Stimulated activated CD4-positive, alpha-beta T cell treated with anti-CD3 and anti-CD28 coated beads, Interleukin-4, amount 100 ng/mL, for 48 hours (primary cell): Measurements from ENCODE around the gene SNX4.
A peak's percentile ranks its signal among the peaks of the same experiment; 100 is the strongest.
"Not testable (repeated sequence)": the region's sequence is repeated elsewhere in the genome, so short reads cannot be mapped to it uniquely, and the experiment has no call there.

Source experiments
- DNase-seq, 2 donors: peaks; one replicate each; pipeline ENCODE4 v3.0.0-alpha.2; 2020; ENCODE audit warnings: low read depth in 2 of 2

Gene SNX4

GRCh38 chr3:125462722-125463299, 57.2 kb downstream of the SNX4 start:
- no peak for DNase-seq

GRCh38 chr3:125461896-125462295, 58.1 kb downstream of the SNX4 start:
- no peak for DNase-seq

GRCh38 chr3:125460233-125460632, 59.8 kb downstream of the SNX4 start:
- no peak for DNase-seq

GRCh38 chr3:125443923-125444322, 76.1 kb downstream of the SNX4 start:
- no peak for DNase-seq

- no peak for DNase-seq
Observed at GRCh38 chr3:125442506-125442905, 77.5 kb downstream of the SNX4 start.

GRCh38 chr3:125440970-125441369, 79.0 kb downstream of the SNX4 start:
- DNase-seq, result no peak

- DNase-seq, result no peak
Observed at GRCh38 chr3:125440559-125440955, 79.4 kb downstream of the SNX4 start.

- peak; percentile 48 to 57 for DNase-seq
Observed at GRCh38 chr3:125437631-125438435, 82.2 kb downstream of the SNX4 start.

GRCh38 chr3:125436921-125437320, 83.1 kb downstream of the SNX4 start:
- no peak for DNase-seq

- DNase-seq, result no peak
Observed at GRCh38 chr3:125435231-125435630, 84.8 kb downstream of the SNX4 start.

GRCh38 chr3:125434582-125435011, 85.4 kb downstream of the SNX4 start:
- DNase-seq, result peak in 1 of 2 donors; percentile 19

GRCh38 chr3:125433611-125434041, 86.4 kb downstream of the SNX4 start:
- DNase-seq, result no peak

GRCh38 chr3:125433091-125433534, 86.9 kb downstream of the SNX4 start:
- DNase-seq, result no peak

GRCh38 chr3:125431912-125432790, 87.9 kb downstream of the SNX4 start:
- DNase-seq, result no peak

GRCh38 chr3:125431391-125431790, 88.6 kb downstream of the SNX4 start:
- no peak for DNase-seq

- DNase-seq, result no peak
Observed at GRCh38 chr3:125428216-125428830, 91.7 kb downstream of the SNX4 start.

- no peak for DNase-seq
Observed at GRCh38 chr3:125418306-125418705, 101.7 kb downstream of the SNX4 start.

GRCh38 chr3:125416235-125416634, 103.8 kb downstream of the SNX4 start:
- no peak for DNase-seq

- DNase-seq, result no peak
Observed at GRCh38 chr3:125414669-125415068, 105.3 kb downstream of the SNX4 start.

GRCh38 chr3:125410922-125411321, 109.1 kb downstream of the SNX4 start:
- no peak for DNase-seq

- no peak for DNase-seq
Observed at GRCh38 chr3:125406070-125406469, 113.9 kb downstream of the SNX4 start.

GRCh38 chr3:125405515-125405914, 114.5 kb downstream of the SNX4 start:
- not testable (repeated sequence) for DNase-seq
